HG03575 (cell line): Measurements from ENCODE around the gene C9orf85.
"Not testable (repeated sequence)": the region's sequence is repeated elsewhere in the genome, so short reads cannot be mapped to it uniquely, and the experiment has no call there.

Experiments used
- ATAC-seq: cut with Tn5 transposase; IDR thresholded peaks from one replicate; pipeline ENCODE4 v1.9.1; 2021; ENCODE audit not compliant: unreplicated experiment, insufficient number of reproducible peaks, low FRiP score; ENCODE audit errors: extremely low read depth

The C9orf85 gene

DNA sequence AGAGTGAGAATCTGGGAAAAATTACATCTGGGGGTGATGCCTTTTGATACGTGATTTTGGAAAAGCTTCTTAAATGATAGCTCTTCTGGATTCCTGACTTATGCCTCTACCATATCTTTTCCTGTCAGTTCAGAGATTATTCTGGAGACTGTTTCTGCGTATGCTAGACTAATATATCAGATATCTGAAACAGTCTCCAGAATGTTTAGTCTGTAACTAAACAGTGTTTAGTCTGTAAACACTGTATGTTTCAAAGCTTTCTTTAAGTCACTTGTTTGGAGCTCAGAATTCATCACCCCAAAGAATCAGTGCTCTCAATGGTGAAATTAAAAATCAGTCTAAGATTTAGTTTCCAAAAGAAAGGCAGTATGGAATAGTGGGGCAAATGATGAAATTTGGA lies 19.7 kb downstream of the C9orf85 start:
- no peak for ATAC-seq

- ATAC-seq: no peak
Measured at GRCh38 chr9:71936066-71936465, 24.6 kb downstream of the C9orf85 start.

DNA sequence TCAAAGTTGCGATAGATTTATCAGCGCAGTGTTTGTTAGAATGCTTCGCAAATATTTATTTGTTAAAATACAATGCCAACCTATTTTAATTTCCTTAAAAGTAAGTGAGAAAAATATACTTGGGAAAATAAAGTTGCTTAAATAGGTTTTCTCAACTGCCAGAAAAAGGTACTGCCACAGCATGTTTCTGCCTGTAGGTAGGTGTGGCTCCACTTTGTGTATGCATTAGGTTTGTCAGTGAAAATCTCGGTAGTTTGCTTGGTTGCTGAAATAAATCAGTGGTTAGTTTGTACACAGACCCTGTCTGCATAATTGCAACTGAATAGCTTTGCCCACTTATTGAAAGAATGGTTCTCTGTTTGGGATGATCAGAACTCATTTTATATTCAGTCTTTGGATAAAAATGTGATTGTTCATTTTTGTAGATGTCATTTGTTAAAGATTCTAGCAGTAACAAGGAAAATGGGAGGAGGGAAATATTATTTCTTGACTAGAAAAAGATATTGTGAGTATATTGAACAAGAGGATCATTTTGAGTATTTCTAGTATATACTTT lies 25.7 kb downstream of the C9orf85 start:
- no peak for ATAC-seq

DNA sequence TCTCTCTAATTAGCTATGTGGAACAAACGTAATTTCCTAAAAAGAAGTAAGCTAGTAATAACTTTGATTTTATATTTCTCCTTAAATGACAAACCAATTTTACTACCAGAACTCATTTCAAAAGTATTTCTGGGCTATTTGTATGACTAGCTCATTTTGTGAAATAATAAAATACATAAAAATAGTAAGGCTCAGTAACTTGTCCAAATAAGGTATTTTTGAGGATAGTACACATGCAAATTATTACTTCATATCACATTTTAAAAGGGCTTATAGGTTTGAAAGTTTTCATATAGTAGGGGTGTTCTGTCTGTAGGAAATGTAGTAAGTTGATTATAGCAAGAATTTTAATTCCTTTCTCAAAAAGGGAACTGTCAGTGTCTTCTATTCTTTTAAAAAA lies 26.5 kb downstream of the C9orf85 start:
- ATAC-seq: no peak

DNA sequence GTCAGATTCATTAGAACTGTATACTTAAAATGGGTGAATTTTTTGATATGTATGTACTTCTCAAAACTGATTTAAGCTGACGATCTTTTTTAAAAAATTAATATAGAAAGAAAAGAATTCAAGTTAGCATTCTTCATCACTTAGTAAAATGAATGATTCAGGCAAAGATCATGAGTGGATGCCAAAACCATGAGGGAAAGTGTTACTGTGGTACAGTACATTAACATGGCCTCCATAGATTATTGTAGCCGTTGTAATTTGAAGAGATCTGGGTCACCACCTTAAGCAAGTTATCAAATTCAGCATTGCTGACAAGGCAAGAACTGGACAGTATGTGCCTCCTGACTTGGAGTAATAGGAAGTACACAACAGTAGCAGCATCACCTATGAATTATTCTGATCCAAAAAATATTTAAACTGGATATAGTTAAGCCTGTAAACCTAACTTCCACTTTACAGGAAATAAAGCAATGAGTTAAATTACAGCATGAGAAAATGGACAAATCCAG lies 29.7 kb downstream of the C9orf85 start:
- no peak for ATAC-seq

- ATAC-seq: no peak
Measured at GRCh38 chr9:71941998-71942567, 30.6 kb downstream of the C9orf85 start.

DNA sequence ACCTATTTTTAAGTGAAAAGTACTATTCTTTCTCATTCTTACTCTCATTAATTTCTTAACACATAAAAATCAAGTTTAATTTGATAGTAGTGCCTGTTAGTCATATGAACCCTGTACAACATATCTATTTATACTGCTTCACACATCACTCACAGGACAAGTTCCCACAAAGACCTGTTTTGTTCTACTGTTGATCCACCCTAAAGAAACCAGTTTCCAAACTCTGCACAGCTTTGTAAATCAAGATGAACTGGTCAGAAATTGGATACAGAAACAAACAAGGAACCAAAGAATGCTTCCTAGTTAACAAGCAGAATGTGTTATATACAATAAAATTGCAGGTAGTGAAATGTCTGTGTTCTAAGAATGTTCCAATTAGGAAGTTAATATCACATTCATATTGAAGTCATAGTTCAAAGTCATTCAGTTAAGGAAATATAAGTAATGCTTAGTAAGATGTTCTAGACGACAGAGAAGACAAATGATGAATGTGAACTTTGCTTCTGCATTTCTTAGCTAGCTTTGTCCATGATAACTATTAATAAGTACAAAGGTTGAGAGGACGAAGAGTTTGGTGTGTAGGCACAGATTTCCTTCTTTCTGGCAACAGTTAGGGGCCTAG lies 33.4 kb downstream of the C9orf85 start:
- no peak for ATAC-seq

GRCh38 chr9:71954652-71955051 lies 43.2 kb downstream of the C9orf85 start:
- not testable (repeated sequence) for ATAC-seq

DNA sequence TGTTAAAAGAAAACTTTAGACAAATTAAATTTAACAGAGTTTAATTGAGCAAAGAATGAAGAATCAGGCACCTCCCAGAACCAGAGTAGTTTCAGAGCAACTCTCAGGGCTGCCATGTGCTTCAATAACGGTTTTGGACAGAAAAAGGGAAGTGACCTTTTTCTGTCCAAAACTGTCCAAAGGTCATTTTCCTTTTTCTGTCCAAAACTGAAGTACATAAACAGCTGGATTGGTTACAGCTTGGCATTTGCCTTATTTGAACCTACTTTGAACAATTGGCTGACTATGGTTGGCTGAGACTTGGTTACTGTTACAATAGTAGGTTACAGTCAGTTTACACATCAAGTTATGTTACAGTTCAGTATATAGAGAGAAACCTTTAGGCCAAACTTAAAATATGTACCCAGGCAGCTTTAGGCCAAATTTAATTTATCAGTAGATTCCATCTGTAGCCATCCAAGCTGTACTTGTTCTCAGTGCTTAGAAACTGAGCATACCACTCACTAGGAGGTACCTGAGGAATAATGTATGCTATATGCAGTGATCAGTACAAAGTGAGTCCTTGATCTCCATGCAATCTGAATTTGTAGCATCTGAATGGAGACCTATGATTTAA lies 44.0 kb downstream of the C9orf85 start:
- ATAC-seq: no peak

DNA sequence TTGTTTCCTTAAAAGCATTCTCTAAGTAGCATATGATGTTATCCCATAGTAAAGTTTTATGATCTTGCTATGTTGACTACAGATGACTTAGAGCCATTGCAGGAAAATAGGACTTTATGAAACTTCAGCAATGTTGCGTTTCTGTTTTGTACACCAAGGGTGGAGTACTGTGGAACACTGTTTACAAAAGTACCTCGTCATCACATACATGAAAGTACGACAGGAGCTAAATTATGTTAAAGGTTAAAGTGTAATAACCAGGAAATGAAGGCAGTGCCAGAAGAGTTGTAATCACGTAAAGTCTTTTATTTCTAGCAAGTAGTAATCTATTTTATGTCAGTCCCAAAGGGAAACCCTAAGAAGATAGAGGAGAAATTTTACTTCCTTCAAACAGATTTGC lies 50.9 kb downstream of the C9orf85 start:
- no peak for ATAC-seq

DNA sequence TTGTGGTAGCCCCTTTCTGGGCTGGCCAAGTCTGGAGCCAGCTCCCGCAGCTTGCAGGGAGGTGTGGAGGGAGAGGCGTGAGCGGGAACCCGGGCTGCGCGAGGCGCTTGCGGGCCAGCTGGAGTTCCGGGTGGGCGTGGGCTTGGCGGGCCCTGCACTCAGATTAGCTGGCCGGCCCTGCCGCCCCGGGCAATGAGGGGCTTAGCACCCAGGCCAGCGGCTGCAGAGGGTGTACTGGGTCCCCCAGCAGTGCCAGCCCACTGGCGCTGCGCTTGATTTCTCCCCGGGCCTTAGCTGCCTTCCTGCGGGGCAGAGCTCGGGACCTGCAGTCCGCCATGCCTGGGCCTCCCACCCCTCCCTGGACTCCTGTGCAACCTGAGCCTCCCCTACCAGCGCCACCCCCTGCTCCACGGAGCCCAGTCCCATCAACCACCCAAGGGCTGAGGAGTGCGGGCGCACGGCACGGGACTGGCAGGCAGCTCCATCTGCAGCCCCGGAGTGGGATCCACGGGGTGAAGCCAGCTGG lies 52.1 kb downstream of the C9orf85 start:
- not testable (repeated sequence) for ATAC-seq

DNA sequence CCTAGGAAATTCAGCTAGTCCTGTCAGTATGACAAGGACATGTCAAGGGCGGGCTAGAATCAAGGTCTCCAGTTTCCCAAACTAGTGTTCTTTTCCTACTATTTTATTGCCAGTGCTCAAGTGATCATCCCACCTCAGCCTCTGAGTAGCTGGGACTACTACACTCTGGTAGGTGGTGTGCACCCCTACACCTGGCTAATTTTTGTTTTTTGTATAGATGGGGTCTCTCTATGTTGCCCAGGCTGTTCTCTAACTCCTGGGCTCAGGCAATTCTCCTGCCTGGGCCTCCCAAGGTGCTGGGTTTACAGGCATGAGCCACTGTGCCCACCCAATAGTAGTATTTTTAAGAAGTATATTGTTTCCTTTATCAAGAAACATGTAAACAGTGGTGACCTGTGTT lies 54.0 kb downstream of the C9orf85 start:
- no peak for ATAC-seq

- no peak for ATAC-seq
Measured at GRCh38 chr9:71966601-71967000, 55.2 kb downstream of the C9orf85 start.

DNA sequence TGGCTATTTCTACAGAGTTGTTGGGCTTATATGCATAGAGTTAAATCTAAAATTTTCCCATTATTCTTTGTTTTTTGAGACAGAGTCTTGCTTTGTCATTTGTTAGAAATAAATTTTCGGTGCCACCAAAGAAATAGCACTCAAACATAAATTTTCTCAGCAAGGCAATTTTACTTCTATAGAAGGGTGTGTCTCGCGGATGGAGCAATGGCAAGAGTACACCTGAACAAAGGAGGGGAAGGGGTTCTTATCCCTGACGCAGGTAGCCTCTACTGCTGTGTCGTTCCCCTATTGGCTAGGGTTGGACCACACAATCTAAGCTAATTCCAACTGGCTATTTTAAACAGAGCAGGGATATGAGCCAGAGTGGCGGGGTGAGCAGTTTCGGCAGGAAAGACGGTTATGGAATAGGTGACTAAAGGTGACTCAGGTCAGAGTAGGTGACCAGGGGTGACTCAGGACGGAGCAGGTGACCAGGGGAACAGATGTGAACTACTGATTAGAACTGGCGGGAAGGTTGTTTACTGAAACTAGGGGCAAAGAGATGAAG lies 57.2 kb downstream of the C9orf85 start:
- ATAC-seq: no peak

DNA sequence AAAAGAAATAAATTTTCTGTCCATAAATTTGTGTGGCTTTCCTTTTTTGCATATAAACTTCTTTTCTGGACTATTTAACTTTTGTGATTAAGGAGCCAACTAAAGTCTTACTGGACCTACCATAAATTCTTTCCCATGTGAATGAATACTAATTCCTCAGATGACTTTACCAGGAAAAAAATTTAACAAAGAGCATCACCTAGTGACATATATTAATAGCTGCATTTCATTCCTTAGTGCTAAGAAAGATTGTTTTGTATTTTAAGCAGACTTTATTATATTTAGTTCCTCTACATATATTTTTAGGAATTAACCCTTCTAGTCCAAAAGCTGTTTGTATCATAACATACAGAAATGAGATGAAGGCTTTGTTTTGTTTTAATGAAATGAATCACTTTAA lies 64.4 kb downstream of the C9orf85 start:
- ATAC-seq: no peak

DNA sequence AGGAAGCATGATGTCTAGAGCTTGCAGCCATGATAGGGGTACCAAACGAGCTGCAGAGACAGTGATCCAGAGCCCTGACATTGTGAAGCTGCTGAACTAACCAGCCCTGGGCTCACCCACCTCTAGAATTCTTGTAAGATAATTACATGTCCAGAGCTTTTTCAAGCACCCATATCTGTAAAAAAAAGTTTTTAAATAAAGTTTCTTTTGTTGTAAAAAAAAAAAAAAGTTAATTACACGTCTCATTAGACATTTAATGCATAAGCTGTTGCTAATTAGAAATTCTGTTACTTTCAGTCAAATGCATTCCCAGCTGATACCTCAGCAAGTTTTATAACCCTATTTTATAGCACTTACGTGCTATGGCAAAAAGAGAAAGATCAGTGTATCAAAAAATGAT lies 65.6 kb downstream of the C9orf85 start:
- no peak for ATAC-seq

DNA sequence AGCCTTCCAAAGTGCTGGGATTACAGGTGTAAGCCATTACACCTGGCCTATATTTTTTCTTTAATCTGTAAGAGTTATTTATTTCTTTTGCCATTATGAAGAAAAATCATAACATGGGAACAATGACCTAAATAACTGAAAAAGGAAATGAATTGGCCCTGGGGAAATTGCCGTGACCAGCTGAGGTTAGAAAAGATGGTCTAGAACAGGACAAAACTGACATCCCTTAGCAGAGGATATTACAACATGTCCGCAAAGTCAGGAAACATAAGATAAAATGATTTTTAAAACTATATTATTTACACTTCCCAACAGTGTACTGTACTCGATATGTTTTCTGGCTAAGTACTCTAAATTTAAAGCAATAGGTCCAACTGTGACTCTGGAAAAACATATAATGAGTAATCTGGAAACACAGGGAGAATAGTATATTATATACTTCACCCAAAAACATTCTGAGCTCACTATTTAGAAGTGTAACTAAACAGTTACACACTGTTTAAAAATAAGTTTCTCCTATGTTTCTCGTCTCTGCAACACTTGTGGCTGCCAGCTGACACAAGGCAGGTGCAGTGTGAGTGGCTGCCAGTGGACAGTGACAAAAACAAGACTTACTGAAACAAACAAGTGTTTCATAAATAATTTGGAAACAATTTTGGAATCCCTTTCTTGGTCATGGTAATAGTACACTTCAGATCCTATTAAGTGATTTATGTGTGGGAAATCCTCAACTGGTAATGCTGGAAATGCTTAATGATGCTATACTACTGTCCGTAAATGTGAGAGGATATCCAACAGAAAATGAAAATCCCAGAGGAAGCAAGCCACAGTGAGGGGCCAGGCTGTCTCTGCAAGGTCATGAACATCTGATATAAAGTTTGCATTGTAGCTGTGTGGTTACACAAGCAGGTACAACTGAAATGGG lies 69.1 kb downstream of the C9orf85 start:
- no peak for ATAC-seq

DNA sequence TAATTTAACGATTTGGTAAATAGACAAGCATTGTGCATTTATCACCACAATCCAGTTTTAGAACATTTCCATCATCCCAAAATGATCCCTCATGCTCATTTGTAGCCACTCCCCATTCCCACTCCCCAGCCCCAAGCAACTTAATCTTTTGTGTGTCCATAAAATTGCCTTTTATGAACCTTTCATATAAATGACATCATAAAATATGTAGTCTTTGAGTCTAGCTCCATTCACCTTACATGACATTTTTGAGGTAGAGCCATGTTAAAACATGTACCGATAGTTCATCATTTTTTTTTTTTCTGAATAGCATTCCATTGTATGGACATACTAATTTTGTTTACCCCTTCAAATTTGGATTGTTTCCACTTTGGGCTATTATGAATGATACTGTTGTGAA lies 70.5 kb downstream of the C9orf85 start:
- no peak for ATAC-seq

DNA sequence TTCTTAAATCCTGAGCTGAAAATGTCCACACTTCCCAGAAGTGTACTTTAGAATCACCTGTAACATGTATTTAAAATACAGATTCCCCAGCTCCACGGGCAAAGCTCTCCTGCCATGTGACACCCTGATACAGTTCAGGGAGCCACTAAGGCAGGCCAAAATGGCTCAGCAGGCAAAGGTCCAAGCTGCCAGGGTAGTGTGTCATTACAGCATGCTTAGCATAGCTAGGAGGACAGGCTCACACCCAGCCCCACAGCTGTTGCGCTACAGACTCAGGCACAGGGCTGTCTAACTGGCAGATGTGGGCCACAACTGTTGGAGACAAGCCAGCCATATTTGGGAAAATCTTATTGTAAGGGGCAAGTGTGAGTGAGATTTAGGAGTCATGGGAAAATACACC lies 73.0 kb downstream of the C9orf85 start:
- ATAC-seq: no peak
